Lung microvascular endothelial cell (primary cell): ENCODE data around the gene KHDC4. TPM values are rescaled to one million over a fixed set of nuclear protein-coding genes. Genes with fewer than 3 reads are reported as not detected.

Experiments used
- DNase-seq, 2 donors: peaks; one replicate each; pipeline versions ENCODE4 v3.0.0 to v3.0.0-alpha.2; 2010; ENCODE audit warnings: low read depth in 2 of 2
- total RNA-seq: library from RNA; depleted of rRNA; stranded (reverse); fragments of >200 nt; gene quantifications from 2 replicates; pipeline ENCODE4 v1.2.1, GENCODE V29; 2014

Gene KHDC4
- total RNA-seq, 1 donor from 2014 or later = 13.5 TPM

DNA sequence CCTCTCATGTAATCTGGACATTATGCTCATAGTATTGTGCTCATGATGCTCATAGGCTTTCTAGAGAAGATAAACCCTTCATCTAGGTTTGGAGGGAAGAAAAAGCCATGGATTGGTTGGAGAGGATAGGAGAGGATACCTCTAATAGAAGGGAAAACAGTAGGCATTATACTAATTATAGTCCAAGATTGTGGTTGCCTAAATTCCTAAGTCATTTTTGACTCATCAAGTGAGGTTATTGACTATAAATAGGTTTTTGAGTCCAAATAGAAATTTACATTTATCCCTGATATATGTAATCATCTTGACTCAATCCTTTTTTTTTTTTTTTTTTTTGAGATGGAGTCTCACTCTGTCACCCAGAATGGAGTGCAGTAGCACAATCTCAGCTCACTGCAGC, 69.8 kb downstream of the KHDC4 start:
- no peak for DNase-seq

Other genes with a start within 250 kb of the KHDC4 start
- 21.8 and 85.3 TPM in 2 replicates for gene YY1AP1, start 245.6 kb downstream of the KHDC4 start, total RNA-seq
- gene DAP3, start 245.3 kb downstream of the KHDC4 start, total RNA-seq = 31.2 TPM in 2 replicates
- gene GON4L, start 77.2 kb downstream of the KHDC4 start, total RNA-seq = 14.6 and 27.4 TPM in 2 replicates
- gene SYT11, start 74.8 kb downstream of the KHDC4 start, total RNA-seq = 15.5 and 24.6 TPM in 2 replicates
- 19.0 and 26.0 TPM in 2 replicates for gene RIT1, start 23.1 kb downstream of the KHDC4 start, total RNA-seq
- not detected in 2 replicates for gene RXFP4, start 7.2 kb upstream of the KHDC4 start, total RNA-seq
- gene ARHGEF2, start 44.1 kb upstream of the KHDC4 start, total RNA-seq = 59.3 and 69.4 TPM in 2 replicates
- gene SSR2, start 86.5 kb upstream of the KHDC4 start, total RNA-seq = 342 and 396 TPM in 2 replicates
- gene UBQLN4, start 119.4 kb upstream of the KHDC4 start, total RNA-seq = 9.8 and 12.1 TPM in 2 replicates
- 98.6 and 101 TPM in 2 replicates for gene LAMTOR2, start 120.4 kb upstream of the KHDC4 start, total RNA-seq
- gene RAB25, start 126.7 kb upstream of the KHDC4 start, total RNA-seq = not detected in 2 replicates
- gene MEX3A, start 148.1 kb upstream of the KHDC4 start, total RNA-seq = 3.4 and 4.8 TPM in 2 replicates
- gene LMNA, start 180.3 kb upstream of the KHDC4 start, total RNA-seq = 187 and 399 TPM in 2 replicates
- 0.20 and 0.44 TPM in 2 replicates for gene SEMA4A, start 219.2 kb upstream of the KHDC4 start, total RNA-seq